Subcutaneous abdominal adipose tissue (tissue), 5 donors: Measurements from ENCODE around the gene NUMB.

Experiments
- H3K27ac ChIP-seq: one replicate; pipeline ENCODE4 v1.7.0; 2013; ENCODE audit warnings: low read depth, mild to moderate bottlenecking, inconsistent platforms, low read length, moderate library complexity
- H3K27me3 ChIP-seq, 5 donors: one replicate each; pipeline ENCODE4 v1.7.0; 2013; ENCODE audit warnings: low read length in 5 of 5, inconsistent platforms in 1 of 5; ENCODE audit not compliant: control insufficient read depth in 5 of 5, insufficient read depth in 4 of 5
- H3K36me3 ChIP-seq, 5 donors: one replicate each; pipeline ENCODE4 v1.7.0; 2013; ENCODE audit warnings: low read length in 5 of 5; ENCODE audit not compliant: control insufficient read depth in 5 of 5, insufficient read depth in 5 of 5
- H3K4me1 ChIP-seq, 5 donors: one replicate each; pipeline ENCODE4 v1.7.0; 2013; ENCODE audit warnings: low read length in 5 of 5, mild to moderate bottlenecking in 3 of 5, moderate library complexity in 1 of 5; ENCODE audit not compliant: control insufficient read depth in 5 of 5, insufficient read depth in 5 of 5
- H3K4me3 ChIP-seq, 5 donors: one replicate each; pipeline ENCODE4 v1.7.0; 2013; ENCODE audit warnings: low read length in 5 of 5, low read depth in 1 of 5
- H3K9ac ChIP-seq, 5 donors: one replicate each; pipeline ENCODE4 v1.7.0; 2013; ENCODE audit warnings: low read length in 5 of 5, mild to moderate bottlenecking in 4 of 5, moderate library complexity in 3 of 5
- H3K9me3 ChIP-seq, 5 donors: one replicate each; pipeline ENCODE4 v1.7.0; 2013; ENCODE audit warnings: low read length in 5 of 5; ENCODE audit not compliant: control insufficient read depth in 5 of 5
- donor health status: healthy.
- donor health status: healthy.
- donor health status: healthy.
- donor health status: healthy.
- donor health status: healthy.

Gene NUMB

GRCh38 chr14:73234029-73234428 lies 224.3 kb downstream of the NUMB start:
- Histone ChIP-seq H3K4me1 (peaks cover 4 to 37% (median 28%) of the 10 kb centered on the region in 5 donors), H3K9me3 (no peaks in the 10 kb centered on the region), H3K9ac (no peak overlapping the region), H3K36me3 (peaks cover 0 to under 1% (median 0%) of the 10 kb centered on the region in 5 donors), H3K27me3 (peaks cover 2 to 23% (median 16%) of the 10 kb centered on the region in 5 donors), H3K4me3 (no peak overlapping the region), H3K27ac (no peak overlapping the region)

DNA sequence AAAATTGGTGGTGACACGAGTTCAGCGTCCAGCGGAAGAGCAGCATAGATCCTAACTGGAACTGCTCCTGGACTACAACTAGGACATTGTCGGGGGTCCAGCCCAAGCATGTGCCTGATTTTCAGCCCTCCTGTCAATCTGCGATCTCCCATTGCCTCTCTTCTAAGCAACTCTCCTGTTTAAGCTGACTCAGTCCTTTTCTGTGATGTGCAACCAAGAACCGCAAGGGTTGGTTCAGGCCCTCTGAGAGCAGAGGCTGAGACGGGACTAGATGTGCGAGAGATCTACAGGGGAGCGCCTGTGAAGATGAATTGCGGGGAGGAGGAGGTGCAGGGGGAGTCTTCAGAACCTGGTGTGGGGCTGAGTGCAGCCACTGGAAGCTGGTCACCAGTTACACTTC lies 224.8 kb downstream of the NUMB start:
- Histone ChIP-seq H3K27me3 (peaks cover 2 to 23% (median 14%) of the 10 kb centered on the region in 5 donors), H3K9ac (no peak overlapping the region), H3K27ac (no peak overlapping the region), H3K4me1 (peaks cover 2 to 36% (median 24%) of the 10 kb centered on the region in 5 donors), H3K36me3 (peaks cover 0 to 5% (median 0%) of the 10 kb centered on the region in 5 donors), H3K4me3 (no peak overlapping the region), H3K9me3 (no peaks in the 10 kb centered on the region)

DNA sequence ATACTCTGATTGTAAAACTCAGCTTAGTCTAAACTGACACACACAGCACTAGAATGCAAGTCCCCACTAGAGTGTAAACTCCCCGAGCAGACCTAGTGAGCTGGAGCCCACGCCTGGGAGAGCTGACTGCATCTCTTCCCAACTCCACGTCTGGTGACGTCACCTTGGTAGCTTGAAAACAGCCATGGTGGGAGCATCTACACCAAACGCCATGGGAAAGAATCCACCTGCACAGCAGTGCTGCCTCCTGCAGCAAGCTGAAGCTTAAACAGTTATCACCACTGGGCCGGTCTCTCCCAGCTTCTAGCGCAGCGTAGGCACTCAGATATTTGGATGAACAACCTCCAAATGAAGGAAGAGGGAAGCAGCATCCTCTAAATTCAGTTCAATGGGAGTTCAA lies 225.4 kb downstream of the NUMB start:
- no peak overlapping the region for H3K27ac ChIP-seq
- peaks cover 2 to 36% (median 24%) of the 10 kb centered on the region in 5 donors for H3K4me1 ChIP-seq
- no peaks in the 10 kb centered on the region for H3K9me3 ChIP-seq
- no peak overlapping the region for H3K4me3 ChIP-seq
- peaks cover 0 to 5% (median 0%) of the 10 kb centered on the region in 5 donors for H3K36me3 ChIP-seq
- H3K27me3 ChIP-seq = peaks cover 2 to 19% (median 9%) of the 10 kb centered on the region in 5 donors
- H3K9ac ChIP-seq = no peak overlapping the region

DNA sequence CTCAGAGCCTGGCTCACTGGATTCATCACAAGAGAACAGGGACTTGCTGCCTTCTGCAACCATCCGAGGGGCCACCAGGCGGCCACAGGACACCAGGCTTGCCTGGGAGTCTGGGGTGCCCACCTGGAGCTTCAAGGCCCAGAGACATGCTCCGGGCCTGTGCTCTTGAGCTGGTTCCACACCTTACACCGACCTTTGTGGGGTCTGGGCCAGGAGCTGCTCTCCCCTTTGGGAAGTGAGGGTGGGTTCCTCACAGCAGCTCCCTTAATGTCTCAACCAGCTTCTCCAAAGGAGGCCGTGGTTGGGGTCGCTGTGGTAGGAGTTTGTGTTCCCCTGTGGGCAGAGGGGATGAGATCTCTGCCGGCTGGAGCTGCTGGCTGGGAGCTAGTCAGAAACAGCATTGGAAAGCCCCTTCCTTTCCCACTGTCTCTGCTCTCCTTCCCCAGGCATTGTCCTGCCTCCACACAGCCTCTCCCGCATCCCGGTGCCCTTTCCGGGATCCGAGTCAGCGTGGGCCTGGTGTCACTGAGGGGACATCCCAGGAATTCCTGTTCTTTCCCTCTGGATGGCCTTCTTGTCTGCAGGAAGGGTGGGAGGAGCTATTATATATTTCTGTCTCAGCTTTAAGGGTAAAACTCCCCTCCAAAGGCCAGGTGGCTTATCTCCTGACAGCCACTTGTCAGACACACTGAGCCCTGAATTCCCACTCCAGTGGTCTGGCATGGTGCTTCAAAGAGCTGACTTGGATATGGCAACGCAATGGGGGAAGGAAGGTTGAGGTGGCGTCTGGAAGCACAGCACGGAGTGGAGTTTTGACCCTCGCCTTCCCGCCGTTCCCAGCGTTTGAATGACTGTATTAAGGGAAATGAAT lies 226.1 kb downstream of the NUMB start:
- peaks cover 2 to 32% (median 20%) of the 10 kb centered on the region in 5 donors for H3K4me1 ChIP-seq
- H3K27ac ChIP-seq = no peak overlapping the region

GRCh38 chr14:73230051-73230450 lies 228.3 kb downstream of the NUMB start:
- Histone ChIP-seq H3K9ac (no peak overlapping the region), H3K4me1 (peaks cover 0 to 20% (median 9%) of the 10 kb centered on the region in 5 donors), H3K4me3 (no peak overlapping the region), H3K9me3 (no peaks in the 10 kb centered on the region), H3K27me3 (peaks cover 0 to 14% (median 0%) of the 10 kb centered on the region in 5 donors), H3K36me3 (peaks cover 0 to 8% (median 2%) of the 10 kb centered on the region in 5 donors), H3K27ac (no peak overlapping the region)

More for the DNA sequence above, 226.1 kb downstream of the NUMB start:
- Histone ChIP-seq H3K4me3 (no peak overlapping the region), H3K27me3 (peaks cover 2 to 19% (median 4%) of the 10 kb centered on the region in 5 donors), H3K36me3 (peaks cover 0 to 5% (median 0%) of the 10 kb centered on the region in 5 donors), H3K9me3 (no peaks in the 10 kb centered on the region), H3K9ac (no peak overlapping the region)

- H3K4me3 ChIP-seq = no peak overlapping the region
- H3K27ac ChIP-seq = peak overlapping the region; percentile 52
- H3K27me3 ChIP-seq = peaks cover 0 to 7% (median 0%) of the 10 kb centered on the region in 5 donors
- peak overlapping the region in 1 of 5 donors; percentile 31 for H3K9ac ChIP-seq
- peaks cover 2 to 23% (median 12%) of the 10 kb centered on the region in 5 donors for H3K4me1 ChIP-seq
- H3K9me3 ChIP-seq = no peaks in the 10 kb centered on the region
- H3K36me3 ChIP-seq = peaks cover 0 to 13% (median 2%) of the 10 kb centered on the region in 5 donors
Observed at GRCh38 chr14:73227812-73228781, 230.2 kb downstream of the NUMB start.

- no peak overlapping the region for H3K4me3 ChIP-seq
- no peak overlapping the region for H3K27ac ChIP-seq
- no peaks in the 10 kb centered on the region for H3K9me3 ChIP-seq
- peaks cover 2 to 20% (median 17%) of the 10 kb centered on the region in 5 donors for H3K4me1 ChIP-seq
- H3K36me3 ChIP-seq = peaks cover 4 to 23% (median 13%) of the 10 kb centered on the region in 5 donors
- H3K27me3 ChIP-seq = no peaks in the 10 kb centered on the region
- H3K9ac ChIP-seq = no peak overlapping the region
Observed at GRCh38 chr14:73225496-73225895, 232.8 kb downstream of the NUMB start.
